IMR-90 (cell line): Measurements from ENCODE around the gene P2RX5. TPM values are rescaled to one million over a fixed set of nuclear protein-coding genes. Genes with fewer than 3 reads are reported as not detected.

Experiments
- ATAC-seq: fragments of 200-7000 bp; cut with Tn5 transposase; 2 replicates; pipeline ENCODE4 v1.9.1; 2020; ENCODE audit warnings: low read depth, mild to moderate bottlenecking, moderate library complexity
- BruUV-seq: library from RNA; stranded (reverse); fragments of 400-500 nt; replicated peaks from 2 replicates; lab custom pipeline; 2021; lab: Mats Ljungman, UMichigan
- CTCF ChIA-PET: fragments of 300-600 bp; formaldehyde crosslinking; extraction: SDS; loops from one replicate; lab custom pipeline; 2021; ENCODE audit warnings: antibody characterized with exemption; lab: Yijun Ruan, JAX
- POLR2A ChIA-PET: fragments of 300-600 bp; sonication (Branson Sonifier 250); formaldehyde crosslinking; loops from one replicate; lab custom pipeline; 2022; ENCODE audit warnings: antibody characterized with exemption; ENCODE audit not compliant: unreplicated experiment; lab: Charles Lee
- DNase-seq: peaks from one replicate; pipeline ENCODE4 v3.0.0; 2013
- H2AFZ ChIP-seq: replicated peaks from 2 replicates; pipeline ENCODE3; 2013; ENCODE audit warnings: low read length, mild to moderate bottlenecking; ENCODE audit not compliant: poor library complexity
- H2AK5ac ChIP-seq: 2 replicates; pipeline ENCODE4 v1.6.1; 2013; ENCODE audit warnings: low read depth, low read length, inconsistent platforms
- H2AK9ac ChIP-seq: replicated peaks from 2 replicates; pipeline ENCODE3; 2013; ENCODE audit warnings: mild to moderate bottlenecking, low read depth, low read length, moderate library complexity; ENCODE audit not compliant: poor library complexity
- H2BK120ac ChIP-seq: 2 replicates; pipeline ENCODE4 v1.6.1; 2013; ENCODE audit warnings: low read depth, low read length, inconsistent platforms
- H2BK15ac ChIP-seq: 3 replicates; pipeline ENCODE4 v1.6.1; 2013; ENCODE audit warnings: low read depth, low read length, inconsistent platforms
- H2BK20ac ChIP-seq: 2 replicates; pipeline ENCODE4 v1.6.1; 2013; ENCODE audit warnings: low read depth, mild to moderate bottlenecking, inconsistent platforms, low read length, moderate library complexity
- H2BK5ac ChIP-seq: 2 replicates; pipeline ENCODE4 v1.6.1; 2013; ENCODE audit warnings: mild to moderate bottlenecking, low read depth, low read length, inconsistent platforms; ENCODE audit not compliant: poor library complexity, severe bottlenecking
- H3K14ac ChIP-seq: replicated peaks from 2 replicates; pipeline ENCODE4 v1.6.1; 2013; ENCODE audit warnings: low read depth, low read length, inconsistent platforms
- H3K18ac ChIP-seq: 2 replicates; pipeline ENCODE4 v1.6.1; 2013; ENCODE audit warnings: low read depth, low read length, control low read depth
- H3K23ac ChIP-seq: 2 replicates; pipeline ENCODE4 v1.6.1; 2013; ENCODE audit warnings: low read depth, low read length, inconsistent platforms
- H3K27ac ChIP-seq: 2 replicates; pipeline ENCODE4 v1.5.1; 2013; ENCODE audit warnings: mild to moderate bottlenecking, control low read depth, low read length; ENCODE audit not compliant: insufficient read depth
- H3K27me3 ChIP-seq: 2 replicates; pipeline ENCODE4 v1.6.1; 2013; ENCODE audit warnings: low read length; ENCODE audit not compliant: control insufficient read depth, insufficient read depth
- H3K36me3 ChIP-seq: 2 replicates; pipeline ENCODE4 v1.6.1; 2013; ENCODE audit warnings: low read length, mixed read lengths; ENCODE audit not compliant: control insufficient read depth, insufficient read depth
- H3K4ac ChIP-seq: 2 replicates; pipeline ENCODE4 v1.6.1; 2013; ENCODE audit warnings: low read depth, low read length, inconsistent platforms
- H3K4me1 ChIP-seq: 2 replicates; pipeline ENCODE4 v1.6.1; 2013; ENCODE audit warnings: low read length, mixed read lengths; ENCODE audit not compliant: control insufficient read depth, insufficient read depth
- H3K4me2 ChIP-seq: 2 replicates; pipeline ENCODE4 v1.6.1; 2013; ENCODE audit warnings: low read depth, mild to moderate bottlenecking, control low read depth, low read length, moderate library complexity
- H3K4me3 ChIP-seq: 2 replicates; pipeline ENCODE4 v1.5.1; 2013; ENCODE audit warnings: low read depth, mild to moderate bottlenecking, control low read depth, low read length, moderate library complexity; ENCODE audit not compliant: insufficient read depth
- H3K56ac ChIP-seq: 2 replicates; pipeline ENCODE4 v1.6.1; 2013; ENCODE audit warnings: low read length, inconsistent platforms; ENCODE audit not compliant: insufficient read depth; ENCODE audit errors: extremely low read depth
- H3K79me1 ChIP-seq, 2 experiments: 2 replicates each; pipeline ENCODE4 v1.6.1; 2013; ENCODE audit warnings: low read length in 2 of 2, inconsistent platforms in 1 of 2, low read depth in 1 of 2
- H3K9ac ChIP-seq: 2 replicates; pipeline ENCODE4 v1.6.1; 2013; ENCODE audit warnings: low read depth, low read length, control low read depth
- H3K9me1 ChIP-seq: 2 replicates; pipeline ENCODE4 v1.6.1; 2013; ENCODE audit warnings: low read length, inconsistent platforms; ENCODE audit not compliant: insufficient read depth
- H3K9me3 ChIP-seq: 2 replicates; pipeline ENCODE4 v1.6.1; 2013; ENCODE audit warnings: low read length; ENCODE audit not compliant: control insufficient read depth, insufficient read depth
- H4K20me1 ChIP-seq: 2 replicates; pipeline ENCODE4 v1.6.1; 2013; ENCODE audit warnings: low read length, inconsistent platforms; ENCODE audit not compliant: insufficient read depth
- H4K5ac ChIP-seq: 2 replicates; pipeline ENCODE4 v1.6.1; 2013; ENCODE audit warnings: mild to moderate bottlenecking, low read depth, low read length, control low read depth
- H4K8ac ChIP-seq, 2 experiments: 2 replicates each; pipeline ENCODE4 v1.6.1; 2013; ENCODE audit warnings: low read depth in 2 of 2, low read length in 2 of 2, control low read depth in 1 of 2, inconsistent platforms in 1 of 2
- H4K91ac ChIP-seq: 2 replicates; pipeline ENCODE4 v1.6.1; 2013; ENCODE audit warnings: low read depth, low read length, inconsistent platforms; ENCODE audit not compliant: insufficient read depth
- BHLHE40 ChIP-seq: fragments of 150-350 bp; IDR thresholded peaks from 2 replicates; pipeline ENCODE4 v1.6.1; 2016; ENCODE audit warnings: mild to moderate bottlenecking, low read depth, low read length
- MXI1 ChIP-seq: IDR thresholded peaks from 2 replicates; pipeline ENCODE4 v1.6.1; 2012; ENCODE audit warnings: low read depth, mild to moderate bottlenecking, low read length, moderate library complexity, borderline replicate concordance
- RAD21 ChIP-seq: IDR thresholded peaks from 2 replicates; pipeline ENCODE4 v1.6.1; 2012; ENCODE audit warnings: low read length, improper control_type of control experiment
- WGBS, 2 experiments: methylation state at CpG; one replicate each; pipeline versions ENCODE4 v1.1.5 to v1.1.7; 2013; ENCODE audit warnings: missing lambda C conversion rate in 2 of 2; ENCODE audit not compliant: insufficient read length in 1 of 2; ENCODE audit errors: extremely low coverage in 2 of 2; 5-methylcytosine and 5-hydroxymethylcytosine counted together
- dilution Hi-C: fragments of 300-500 bp; cut with HindIII; formaldehyde crosslinking; loops from one replicate; pipeline ENCODE4 v1.14.3; 2018; ENCODE audit warnings: low sequenced_read_pairs; ENCODE audit not compliant: unreplicated experiment
- in situ Hi-C: fragments of 300-500 bp; cut with MboI; formaldehyde crosslinking; loops from 3 replicates; pipeline ENCODE4 v1.14.3; 2019; ENCODE audit warnings: low sequenced_read_pairs, inconsistent platforms, mixed read lengths
- intact Hi-C: fragments of 100-400 bp; cut with micrococcal nuclease; formaldehyde crosslinking; loops from 2 replicates; pipeline ENCODE4 v1.10.0; 2022
- polyA plus RNA-seq, 3 experiments: library from polyadenylated mRNA; depleted of rRNA; stranded (reverse); fragments of >200 nt; gene quantifications; 2 replicates each; pipeline ENCODE4 v1.2.3, GENCODE V29; 2012; ENCODE audit warnings: low replicate concordance in 1 of 3
- total RNA-seq: library from RNA; depleted of rRNA; stranded (reverse); fragments of >200 nt; gene quantifications from 2 replicates; pipeline ENCODE4 v1.2.3, GENCODE V29; 2012
- TF ChIP-seq, protein P1 (sequence below): fragments of 150-350 bp; IDR thresholded peaks from 2 replicates; pipeline ENCODE4 v1.6.1; 2017; ENCODE audit warnings: mild to moderate bottlenecking, antibody characterized with exemption, low read length, low read depth

P2RX5 gene
- total and polyA plus RNA-seq, 2 of the 4 experiments (the other 2 are of a cell fraction) = 1.8 to 3.7 TPM

DNA sequence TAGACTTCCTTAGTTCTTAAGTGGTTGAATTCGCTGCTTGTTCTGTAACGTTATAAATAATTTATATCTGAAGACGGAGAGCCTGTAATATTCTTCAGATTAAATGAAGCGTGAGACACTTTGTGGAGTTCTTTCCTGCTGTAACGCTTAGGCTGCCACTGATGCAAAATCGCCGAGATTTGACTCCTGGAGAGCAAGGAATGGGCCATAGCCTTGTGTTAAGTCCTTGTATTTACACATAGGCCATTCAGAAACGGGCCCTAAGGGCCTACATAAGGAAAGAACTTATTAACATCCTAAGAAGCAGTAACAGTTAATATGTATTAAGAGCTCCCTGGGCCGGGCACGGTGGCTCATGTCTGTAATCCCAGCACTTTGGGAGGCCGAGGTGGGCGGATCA lies 26.4 kb downstream of the P2RX5 start:
- Histone ChIP-seq H2BK5ac (no peak overlapping the region), H2AK9ac (peak overlapping the region; percentile 93), H3K4me3 (peak overlapping the region; percentile 71), H3K36me3 (peaks cover 14% of the 10 kb centered on the region), H3K14ac (no peak overlapping the region; the same call in 1 of the 2 replicates), H3K4ac (peak overlapping the region; percentile 73; the same call in 1 of the 2 replicates), H3K9ac (peak overlapping the region; percentile 82; the same call in 1 of the 2 replicates), H4K5ac (no peak overlapping the region), H2AFZ (no peak overlapping the region), H3K23ac (0 out of 2 replicates have a peak overlapping the region, but pooled peaks have one; percentile 63), H4K91ac (no peak overlapping the region), H2BK20ac (no peak overlapping the region), H2BK120ac (no peak overlapping the region), H3K4me1 (peaks cover 10% of the 10 kb centered on the region), H3K4me2 (peak overlapping the region; percentile 83), H3K27me3 (no peaks in the 10 kb centered on the region), H4K20me1 (peaks cover 36% of the 10 kb centered on the region), H3K18ac (no peak overlapping the region), H3K79me1 (peaks cover 6 to 56% of the 10 kb centered on the region in 2 experiments; a peak in 3 of 4 replicates), H3K27ac (no peak overlapping the region), H3K56ac (peak overlapping the region; percentile 75; the same call in 1 of the 2 replicates), H3K9me3 (no peaks in the 10 kb centered on the region), H3K9me1 (peaks cover 26% of the 10 kb centered on the region), H2AK5ac (no peak overlapping the region), H4K8ac (0 out of 4 replicates have a peak overlapping the region, but pooled peaks have one; percentile 51 to 87), H2BK15ac (no peak overlapping the region)
- BruUV-seq = no TSS peak
- intact Hi-C loops (loop anchor here (5.0 kb wide), 1 partner anchor 53 kb away; the partner anchor contains the start of gene HASPIN), in situ Hi-C loops (no loop called here), dilution Hi-C loops (no loop called here)
- no peak for ATAC-seq
- ChIA-PET POLR2A (no interaction called here), CTCF (no interaction called here)
- no peak for DNase-seq
- no CpG with 5 or more reads among the region's 12 CpGs for WGBS, 2 experiments
- no peak for TF ChIP-seq RAD21
- TF ChIP-seq MXI1 = no peak
- TF ChIP-seq BHLHE40 = no peak
- TF ChIP-seq, protein P1, sequence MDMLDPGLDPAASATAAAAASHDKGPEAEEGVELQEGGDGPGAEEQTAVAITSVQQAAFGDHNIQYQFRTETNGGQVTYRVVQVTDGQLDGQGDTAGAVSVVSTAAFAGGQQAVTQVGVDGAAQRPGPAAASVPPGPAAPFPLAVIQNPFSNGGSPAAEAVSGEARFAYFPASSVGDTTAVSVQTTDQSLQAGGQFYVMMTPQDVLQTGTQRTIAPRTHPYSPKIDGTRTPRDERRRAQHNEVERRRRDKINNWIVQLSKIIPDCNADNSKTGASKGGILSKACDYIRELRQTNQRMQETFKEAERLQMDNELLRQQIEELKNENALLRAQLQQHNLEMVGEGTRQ = no peak
